Erythroblast (primary cell): ENCODE data around the gene CASZ1.

Source experiments
- GATA1 ChIP-seq: IDR thresholded peaks from 2 replicates; pipeline ENCODE4 v1.6.1; 2011; ENCODE audit warnings: low read depth, mild to moderate bottlenecking, control low read depth, low read length, moderate library complexity
- POLR2A ChIP-seq: IDR thresholded peaks from 2 replicates; pipeline ENCODE4 v1.6.1; 2011; ENCODE audit warnings: mild to moderate bottlenecking, low read length

- TF ChIP-seq POLR2A (no peak), GATA1 (no peak)
Observed at GRCh38 chr1:10614377-10615225, 181.8 kb downstream of the CASZ1 start.
